HepG2 (cell line): ENCODE data around the gene PRDM12. TPM values are rescaled to one million over a fixed set of nuclear protein-coding genes. Genes with fewer than 3 reads are reported as not detected.

Source experiments
- ELF3 ChIP-seq: IDR thresholded peaks from 2 replicates; pipeline ENCODE4 v1.6.1; 2016; ENCODE audit warnings: missing genetic modification reagents, missing compliant biosample characterization
- FOXM1 ChIP-seq: sonication (generic); formaldehyde crosslinking; IDR thresholded peaks from 2 replicates; pipeline ENCODE4 v1.5.0; 2020; ENCODE audit warnings: missing genetic modification reagents
- HBP1 ChIP-seq: IDR thresholded peaks from 2 replicates; pipeline ENCODE4 v1.6.1; 2016; ENCODE audit warnings: low read depth, control low read depth
- HOXA3 ChIP-seq: sonication (generic); formaldehyde crosslinking; IDR thresholded peaks from 2 replicates; pipeline ENCODE4 v1.5.0; 2020; ENCODE audit warnings: missing genetic modification reagents
- KDM3A ChIP-seq: IDR thresholded peaks from 2 replicates; pipeline ENCODE4 v1.6.1; 2018; ENCODE audit warnings: low read depth, missing compliant biosample characterization
- MEIS2 ChIP-seq: sonication (generic); formaldehyde crosslinking; IDR thresholded peaks from 2 replicates; pipeline ENCODE4 v1.9.0; 2021; ENCODE audit warnings: mild to moderate bottlenecking, missing genetic modification reagents
- RFX1 ChIP-seq: fragments of 450-650 bp; IDR thresholded peaks from 2 replicates; pipeline ENCODE4 v1.6.1; 2017
- RXRA ChIP-seq: sonication (generic); formaldehyde crosslinking; IDR thresholded peaks from 2 replicates; pipeline ENCODE4 v1.5.1; 2020; ENCODE audit warnings: missing genetic modification reagents
- SETDB1 ChIP-seq: sonication (generic); formaldehyde crosslinking; IDR thresholded peaks from 2 replicates; pipeline ENCODE4 v1.5.1; 2020; ENCODE audit warnings: missing genetic modification reagents, mild to moderate bottlenecking, borderline replicate concordance
- ZBTB20 ChIP-seq: sonication (generic); formaldehyde crosslinking; IDR thresholded peaks from 2 replicates; pipeline ENCODE4 v1.8.1; 2023; ENCODE audit warnings: missing genetic modification reagents, low read depth, mild to moderate bottlenecking, borderline replicate concordance
- ZFYVE20 ChIP-seq: sonication (generic); formaldehyde crosslinking; IDR thresholded peaks from 2 replicates; pipeline ENCODE4 v1.8.0; 2023; ENCODE audit warnings: low read depth, mild to moderate bottlenecking, moderate library complexity, missing genetic modification reagents, borderline replicate concordance
- ZNF235 ChIP-seq: sonication (generic); formaldehyde crosslinking; IDR thresholded peaks from 2 replicates; pipeline ENCODE4 v1.8.1; 2023; ENCODE audit warnings: mild to moderate bottlenecking, missing genetic modification reagents, borderline replicate concordance
- ZNF343 ChIP-seq: sonication (generic); formaldehyde crosslinking; IDR thresholded peaks from 2 replicates; pipeline ENCODE4 v1.4.0; 2020; ENCODE audit warnings: mild to moderate bottlenecking, missing genetic modification reagents
- ZNF546 ChIP-seq: sonication (generic); formaldehyde crosslinking; conservative IDR thresholded peaks from 2 replicates; pipeline ENCODE4 v1.8.1; 2023; ENCODE audit warnings: mild to moderate bottlenecking, missing genetic modification reagents
- ZNF614 ChIP-seq: IDR thresholded peaks from 2 replicates; pipeline ENCODE4 v1.6.1; 2018; ENCODE audit warnings: missing biosample characterization, missing genetic modification reagents, inconsistent platforms, borderline replicate concordance
- ZNF75D ChIP-seq: sonication (generic); formaldehyde crosslinking; IDR thresholded peaks from 2 replicates; pipeline ENCODE4 v1.8.1; 2023; ENCODE audit warnings: missing genetic modification reagents, mild to moderate bottlenecking, borderline replicate concordance
- polyA plus RNA-seq, 8 experiments: library from polyadenylated mRNA; depleted of rRNA in 3 of 8; stranded (reverse) in 7 of 8; unstranded in 1 of 8; fragments of >200 nt; fragmentation: Illumina TruSeq in 4 of 8; extraction: Trizol in 4 of 8; gene quantifications; 2 replicates each; pipeline versions ENCODE4 v1.2.1 to v1.2.3, GENCODE V29; 2011 to 2016; ENCODE audit warnings: low read depth in 4 of 8, missing spikeins in 1 of 8, mixed read lengths in 1 of 8; ENCODE audit not compliant: insufficient read depth in 1 of 8
- total RNA-seq, 5 experiments: library from RNA; depleted of rRNA; stranded (reverse); fragments of >200 nt; fragmentation: Illumina TruSeq; extraction: Trizol; gene quantifications; 2 replicates each; pipeline ENCODE4 v1.2.3, GENCODE V29; 2016; ENCODE audit warnings: low read depth in 1 of 5
- TF ChIP-seq, protein P1 (sequence below), 2 experiments: sonication (generic) in 1 of 2; formaldehyde crosslinking in 1 of 2; IDR thresholded peaks; 2 replicates each; pipeline versions ENCODE4 v1.4.0 to v1.6.1; 2018 to 2020; ENCODE audit warnings: missing genetic modification reagents in 2 of 2, borderline replicate concordance in 1 of 2, low read depth in 1 of 2, mild to moderate bottlenecking in 1 of 2, missing biosample characterization in 1 of 2
- TF ChIP-seq, protein P2 (sequence below): sonication (generic); formaldehyde crosslinking; IDR thresholded peaks from 2 replicates; pipeline ENCODE4; 2020; ENCODE audit warnings: missing genetic modification reagents, mild to moderate bottlenecking, borderline replicate concordance
- TF ChIP-seq, protein P3 (sequence below): sonication (generic); formaldehyde crosslinking; IDR thresholded peaks from 2 replicates; pipeline ENCODE4 v1.8.0; 2022; ENCODE audit warnings: missing genetic modification reagents, mild to moderate bottlenecking, inconsistent platforms, borderline replicate concordance

PRDM12 gene
- total and polyA plus RNA-seq, 2 of the 13 experiments (the other 11 are each of a cell fraction or from before 2014, with no cell fraction given): 0.04 to 0.07 TPM

DNA sequence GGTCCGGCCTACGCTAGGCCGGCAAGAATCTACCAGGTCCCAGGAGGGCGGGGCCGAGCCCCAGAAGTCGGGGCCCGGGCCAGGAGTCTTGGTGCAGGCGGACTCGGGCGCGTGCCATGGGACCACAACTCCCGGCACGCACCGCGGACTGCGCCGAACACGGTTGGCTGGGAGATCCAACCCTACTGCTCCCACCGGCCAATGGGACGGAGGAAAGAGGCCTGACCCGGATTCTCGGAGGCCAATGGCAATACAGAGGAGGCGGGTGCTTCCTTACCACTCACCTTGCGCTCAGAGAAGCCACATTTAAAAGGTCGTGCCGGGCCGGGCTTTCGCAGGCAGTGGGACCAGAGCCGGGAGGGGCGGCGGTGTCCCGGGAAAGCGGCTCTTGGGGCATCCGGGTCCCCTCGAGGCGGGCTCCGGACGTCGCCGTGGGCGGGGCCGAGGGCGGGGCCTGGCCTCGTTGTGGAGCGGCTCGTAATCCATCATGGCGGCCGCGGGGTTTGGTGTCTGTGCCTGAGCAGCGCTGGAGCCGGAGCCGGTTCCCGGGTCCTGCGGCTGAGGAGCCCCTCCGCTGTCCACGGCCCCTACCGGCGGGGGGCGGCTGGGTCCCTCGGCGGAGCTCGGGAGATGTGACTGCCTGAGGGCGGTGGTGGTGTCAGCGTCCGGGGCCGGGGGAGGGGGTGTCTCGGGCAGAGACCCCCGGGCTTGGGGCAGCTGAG, 48.3 kb downstream of the PRDM12 start (continued):
- TF ChIP-seq ZBTB20 (no peak), ZFYVE20 (CRISPR knock-in tag) (no peak), ZNF235 (CRISPR knock-in tag) (no peak), RFX1 (no peak), ZNF75D (CRISPR knock-in tag) (no peak), ZNF343 (CRISPR knock-in tag) (peak; percentile 54; the same call in 1 of the 2 replicates), HBP1 (CRISPR knock-in tag) (no peak), HOXA3 (peak; percentile 12; the same call in 1 of the 2 replicates), SETDB1 (CRISPR knock-in tag) (no peak), ZNF614 (CRISPR knock-in tag) (peak; percentile 74), MEIS2 (no peak; the same call in 1 of the 2 replicates), FOXM1 (CRISPR knock-in tag) (no peak), ZNF546 (CRISPR knock-in tag) (no peak), ELF3 (no peak), RXRA (peak; percentile 50), KDM3A (CRISPR knock-in tag) (0 out of 2 replicates have a peak, but pooled peaks have one; percentile 25)
- TF ChIP-seq, protein P1, sequence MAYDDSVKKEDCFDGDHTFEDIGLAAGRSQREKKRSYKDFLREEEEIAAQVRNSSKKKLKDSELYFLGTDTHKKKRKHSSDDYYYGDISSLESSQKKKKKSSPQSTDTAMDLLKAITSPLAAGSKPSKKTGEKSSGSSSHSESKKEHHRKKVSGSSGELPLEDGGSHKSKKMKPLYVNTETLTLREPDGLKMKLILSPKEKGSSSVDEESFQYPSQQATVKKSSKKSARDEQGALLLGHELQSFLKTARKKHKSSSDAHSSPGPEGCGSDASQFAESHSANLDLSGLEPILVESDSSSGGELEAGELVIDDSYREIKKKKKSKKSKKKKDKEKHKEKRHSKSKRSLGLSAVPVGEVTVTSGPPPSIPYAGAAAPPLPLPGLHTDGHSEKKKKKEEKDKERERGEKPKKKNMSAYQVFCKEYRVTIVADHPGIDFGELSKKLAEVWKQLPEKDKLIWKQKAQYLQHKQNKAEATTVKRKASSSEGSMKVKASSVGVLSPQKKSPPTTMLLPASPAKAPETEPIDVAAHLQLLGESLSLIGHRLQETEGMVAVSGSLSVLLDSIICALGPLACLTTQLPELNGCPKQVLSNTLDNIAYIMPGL (CRISPR knock-in tag; IDR thresholded peaks at IDR 0.05; ENCODE audit: borderline replicate concordance in 1 of 2, low read depth in 1 of 2): peak in 1 of 2 experiments; percentile 52; a peak in 2 of 4 replicates
- TF ChIP-seq, protein P2, sequence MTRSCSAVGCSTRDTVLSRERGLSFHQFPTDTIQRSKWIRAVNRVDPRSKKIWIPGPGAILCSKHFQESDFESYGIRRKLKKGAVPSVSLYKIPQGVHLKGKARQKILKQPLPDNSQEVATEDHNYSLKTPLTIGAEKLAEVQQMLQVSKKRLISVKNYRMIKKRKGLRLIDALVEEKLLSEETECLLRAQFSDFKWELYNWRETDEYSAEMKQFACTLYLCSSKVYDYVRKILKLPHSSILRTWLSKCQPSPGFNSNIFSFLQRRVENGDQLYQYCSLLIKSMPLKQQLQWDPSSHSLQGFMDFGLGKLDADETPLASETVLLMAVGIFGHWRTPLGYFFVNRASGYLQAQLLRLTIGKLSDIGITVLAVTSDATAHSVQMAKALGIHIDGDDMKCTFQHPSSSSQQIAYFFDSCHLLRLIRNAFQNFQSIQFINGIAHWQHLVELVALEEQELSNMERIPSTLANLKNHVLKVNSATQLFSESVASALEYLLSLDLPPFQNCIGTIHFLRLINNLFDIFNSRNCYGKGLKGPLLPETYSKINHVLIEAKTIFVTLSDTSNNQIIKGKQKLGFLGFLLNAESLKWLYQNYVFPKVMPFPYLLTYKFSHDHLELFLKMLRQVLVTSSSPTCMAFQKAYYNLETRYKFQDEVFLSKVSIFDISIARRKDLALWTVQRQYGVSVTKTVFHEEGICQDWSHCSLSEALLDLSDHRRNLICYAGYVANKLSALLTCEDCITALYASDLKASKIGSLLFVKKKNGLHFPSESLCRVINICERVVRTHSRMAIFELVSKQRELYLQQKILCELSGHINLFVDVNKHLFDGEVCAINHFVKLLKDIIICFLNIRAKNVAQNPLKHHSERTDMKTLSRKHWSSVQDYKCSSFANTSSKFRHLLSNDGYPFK (CRISPR knock-in tag): peak; percentile 59; the same call in 1 of the 2 replicates
- TF ChIP-seq, protein P3, sequence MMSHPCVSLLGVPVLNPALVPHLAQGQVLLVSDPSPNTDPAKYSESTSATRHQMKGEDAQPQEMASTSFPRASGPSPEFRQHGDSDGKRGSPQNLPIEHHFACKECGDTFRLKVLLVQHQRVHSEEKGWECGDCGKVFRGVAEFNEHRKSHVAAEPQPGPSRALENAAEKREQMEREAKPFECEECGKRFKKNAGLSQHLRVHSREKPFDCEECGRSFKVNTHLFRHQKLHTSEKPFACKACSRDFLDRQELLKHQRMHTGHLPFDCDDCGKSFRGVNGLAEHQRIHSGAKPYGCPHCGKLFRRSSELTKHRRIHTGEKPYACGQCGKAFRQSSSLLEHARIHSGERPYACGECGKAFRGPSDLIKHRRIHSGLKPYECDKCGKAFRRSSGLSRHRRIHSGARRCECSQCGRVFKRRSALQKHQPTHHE (CRISPR knock-in tag): no peak
